Stimulated activated effector memory CD8-positive, alpha-beta T cell treated with anti-CD3 and anti-CD28 coated beads, Interleukin-12 subunit alpha, Interleukin-12 subunit beta, amount 100 ng/mL, for 72 hours (primary cell): ENCODE results near the gene GGNBP2.
"Not testable (repeated sequence)": the region's sequence is repeated elsewhere in the genome, so short reads cannot be mapped to it uniquely, and the experiment has no call there.

Experiments
- ATAC-seq: fragments of 150-1000 bp; cut with Tn5 transposase; 2 replicates; pipeline ENCODE4 v1.10.0; 2021
- DNase-seq, 2 donors: peaks; one replicate each; pipeline ENCODE4 v3.0.0; 2021 to 2022; ENCODE audit warnings: low spot score in 2 of 2
- H3K27ac Mint-ChIP-seq: one replicate; pipeline ENCODE4 v1.8.0; 2022; ENCODE audit warnings: mild to moderate bottlenecking, mixed read lengths
- H3K36me3 Mint-ChIP-seq: one replicate; pipeline ENCODE4 v1.8.0; 2022; ENCODE audit warnings: mild to moderate bottlenecking, mixed read lengths
- H3K4me1 Mint-ChIP-seq: one replicate; pipeline ENCODE4 v1.8.0; 2022; ENCODE audit warnings: mixed read lengths
- H3K4me3 Mint-ChIP-seq: one replicate; pipeline ENCODE4 v1.8.0; 2022; ENCODE audit warnings: mild to moderate bottlenecking, mixed read lengths
- H3K9me3 Mint-ChIP-seq: one replicate; pipeline ENCODE4 v1.8.0; 2022; ENCODE audit warnings: mixed read lengths

Gene GGNBP2

GRCh38 chr17:36599546-36600250 lies 55.0 kb downstream of the GGNBP2 start:
- Mint-ChIP-seq H3K4me1 (peaks cover 36% of the 10 kb centered on the region), H3K4me3 (no peak overlapping the region), H3K36me3 (peaks cover 28% of the 10 kb centered on the region), H3K27ac (no peak overlapping the region), H3K9me3 (no peaks in the 10 kb centered on the region)
- DNase-seq (no peak), ATAC-seq (no peak)

- Mint-ChIP-seq H3K4me1 (peaks cover 43% of the 10 kb centered on the region), H3K36me3 (peaks cover 34% of the 10 kb centered on the region), H3K9me3 (no peaks in the 10 kb centered on the region), H3K27ac (peak overlapping the region; percentile 95), H3K4me3 (peak overlapping the region; percentile 83)
- DNase-seq: no peak
- no peak for ATAC-seq
Observed at GRCh38 chr17:36600465-36600864, 55.7 kb downstream of the GGNBP2 start.

GRCh38 chr17:36600936-36601302 lies 56.2 kb downstream of the GGNBP2 start:
- H3K4me3 Mint-ChIP-seq: peak overlapping the region; percentile 83
- peaks cover 48% of the 10 kb centered on the region for H3K4me1 Mint-ChIP-seq
- ATAC-seq (no peak), DNase-seq (no peak)
- H3K27ac Mint-ChIP-seq: peak overlapping the region; percentile 95
- no peaks in the 10 kb centered on the region for H3K9me3 Mint-ChIP-seq
- peaks cover 32% of the 10 kb centered on the region for H3K36me3 Mint-ChIP-seq

GRCh38 chr17:36601303-36602029 lies 56.7 kb downstream of the GGNBP2 start, which contains the start of gene MRM1:
Gene MRM1 (plus strand): TSS chr17:36601583. CDS start chr17:36601811, 228 bp downstream.
- peak within 1 kb of the TSS; percentile 83 for H3K4me3 Mint-ChIP-seq
- H3K9me3 Mint-ChIP-seq: no peaks in the 10 kb centered on the region
- ATAC-seq (peak; percentile 89), DNase-seq (peak; percentile 78 to 94)
- H3K4me1 Mint-ChIP-seq: peaks cover 52% of the 10 kb centered on the region
- peak within 1 kb of the TSS; percentile 95 for H3K27ac Mint-ChIP-seq
- H3K36me3 Mint-ChIP-seq: peaks cover 30% of the 10 kb centered on the region

- Mint-ChIP-seq H3K27ac (peak overlapping the region; percentile 95), H3K4me3 (peak overlapping the region; percentile 83), H3K9me3 (no peaks in the 10 kb centered on the region), H3K36me3 (peaks cover 30% of the 10 kb centered on the region), H3K4me1 (peaks cover 51% of the 10 kb centered on the region)
- ATAC-seq: peak; percentile 15
- DNase-seq: peak in 1 of 2 donors; percentile 64
Observed at GRCh38 chr17:36602030-36602748, 57.5 kb downstream of the GGNBP2 start.

- H3K4me3 Mint-ChIP-seq: peak overlapping the region; percentile 83
Observed at GRCh38 chr17:36602924-36603384, 58.2 kb downstream of the GGNBP2 start.

GRCh38 chr17:36605028-36605427 lies 60.3 kb downstream of the GGNBP2 start:
- H3K4me3 Mint-ChIP-seq, H3K27ac Mint-ChIP-seq, ATAC-seq, H3K9me3 Mint-ChIP-seq, DNase-seq: not testable (repeated sequence)
- peaks cover 42% of the 10 kb centered on the region for H3K36me3 Mint-ChIP-seq
- peaks cover 57% of the 10 kb centered on the region for H3K4me1 Mint-ChIP-seq

More at GRCh38 chr17:36602924-36603384, 58.2 kb downstream of the GGNBP2 start:
- no peak overlapping the region for H3K27ac Mint-ChIP-seq
- H3K36me3 Mint-ChIP-seq: peaks cover 36% of the 10 kb centered on the region
- peak; percentile 27 for ATAC-seq
- no peaks in the 10 kb centered on the region for H3K9me3 Mint-ChIP-seq
- H3K4me1 Mint-ChIP-seq: peaks cover 51% of the 10 kb centered on the region
- DNase-seq: peak; percentile 45 to 81

GRCh38 chr17:36608280-36608679 lies 63.6 kb downstream of the GGNBP2 start:
- peaks cover 27% of the 10 kb centered on the region for H3K36me3 Mint-ChIP-seq
- H3K9me3 Mint-ChIP-seq: no peaks in the 10 kb centered on the region
- H3K4me1 Mint-ChIP-seq: peaks cover 38% of the 10 kb centered on the region
- H3K27ac Mint-ChIP-seq: peak overlapping the region; percentile 17
- no peak for DNase-seq
- no peak overlapping the region for H3K4me3 Mint-ChIP-seq
- ATAC-seq: peak; percentile 26

- H3K9me3 Mint-ChIP-seq: no peaks in the 10 kb centered on the region
- no peak for ATAC-seq
- no peak overlapping the region for H3K27ac Mint-ChIP-seq
Observed at GRCh38 chr17:36608794-36609497, 64.2 kb downstream of the GGNBP2 start.

GRCh38 chr17:36609498-36609862 lies 64.8 kb downstream of the GGNBP2 start:
- ATAC-seq: no peak
- no peak for DNase-seq
- H3K4me3 Mint-ChIP-seq: no peak overlapping the region
- H3K36me3 Mint-ChIP-seq: peaks cover 24% of the 10 kb centered on the region
- H3K27ac Mint-ChIP-seq: no peak overlapping the region
- no peaks in the 10 kb centered on the region for H3K9me3 Mint-ChIP-seq
- H3K4me1 Mint-ChIP-seq: peaks cover 34% of the 10 kb centered on the region

More at GRCh38 chr17:36608794-36609497, 64.2 kb downstream of the GGNBP2 start:
- Mint-ChIP-seq H3K4me1 (peaks cover 39% of the 10 kb centered on the region), H3K36me3 (peaks cover 27% of the 10 kb centered on the region), H3K4me3 (no peak overlapping the region)
- DNase-seq: no peak

GRCh38 chr17:36610474-36610873 lies 65.8 kb downstream of the GGNBP2 start:
- peaks cover 14% of the 10 kb centered on the region for H3K36me3 Mint-ChIP-seq
- H3K4me1 Mint-ChIP-seq: peaks cover 24% of the 10 kb centered on the region
- no peak for DNase-seq
- no peak overlapping the region for H3K4me3 Mint-ChIP-seq
- H3K27ac Mint-ChIP-seq: no peak overlapping the region
- no peak for ATAC-seq
- no peaks in the 10 kb centered on the region for H3K9me3 Mint-ChIP-seq

- Mint-ChIP-seq H3K4me3 (no peak overlapping the region), H3K27ac (no peak overlapping the region), H3K4me1 (peaks cover 16% of the 10 kb centered on the region), H3K36me3 (peaks cover 11% of the 10 kb centered on the region), H3K9me3 (no peaks in the 10 kb centered on the region)
- no peak for ATAC-seq
- no peak for DNase-seq
Observed at GRCh38 chr17:36611345-36612072, 66.8 kb downstream of the GGNBP2 start.

GRCh38 chr17:36612323-36612722 lies 67.6 kb downstream of the GGNBP2 start:
- Mint-ChIP-seq H3K36me3 (peaks cover 11% of the 10 kb centered on the region), H3K27ac (no peak overlapping the region), H3K4me3 (no peak overlapping the region), H3K9me3 (no peaks in the 10 kb centered on the region), H3K4me1 (peaks cover 16% of the 10 kb centered on the region)
- ATAC-seq (no peak), DNase-seq (no peak)

GRCh38 chr17:36613155-36613554 lies 68.4 kb downstream of the GGNBP2 start:
- Mint-ChIP-seq H3K36me3 (peaks cover 3% of the 10 kb centered on the region), H3K27ac (no peak overlapping the region), H3K4me1 (peaks cover 15% of the 10 kb centered on the region), H3K4me3 (no peak overlapping the region), H3K9me3 (no peaks in the 10 kb centered on the region)
- ATAC-seq: no peak
- DNase-seq: no peak
